Ascending aorta (tissue), 2 donors: ENCODE data around the gene LRFN3. TPM values are rescaled to one million over a fixed set of nuclear protein-coding genes. Genes with fewer than 3 reads are reported as not detected.
"Not testable (repeated sequence)": the region's sequence is repeated elsewhere in the genome, so short reads cannot be mapped to it uniquely, and the experiment has no call there.

Source experiments
- DNase-seq, 2 donors: peaks; one replicate each; pipeline ENCODE4 v3.0.0-alpha.2; 2019; ENCODE audit warnings: low spot score in 2 of 2
- H3K27ac ChIP-seq, 2 donors: fragments of 200-600 bp; sonication (generic); one replicate each; pipeline ENCODE4 v1.5.1; 2016 to 2017; ENCODE audit warnings: mild to moderate bottlenecking in 1 of 2
- H3K27me3 ChIP-seq: fragments of 200-600 bp; sonication (generic); one replicate; pipeline ENCODE4 v1.5.1; 2017
- H3K36me3 ChIP-seq, 2 donors: fragments of 200-600 bp; sonication (generic); one replicate each; pipeline ENCODE4 v1.5.1; 2016
- H3K4me1 ChIP-seq, 2 donors: fragments of 200-600 bp; sonication (generic); one replicate each; pipeline ENCODE4 v1.5.1; 2016 to 2017; ENCODE audit warnings: mild to moderate bottlenecking in 1 of 2
- H3K4me3 ChIP-seq, 2 donors: fragments of 200-600 bp; sonication (generic); one replicate each; pipeline ENCODE4 v1.5.1; 2016 to 2017; ENCODE audit warnings: mild to moderate bottlenecking in 1 of 2
- H3K9me3 ChIP-seq, 2 donors: fragments of 200-600 bp; sonication (generic); one replicate each; pipeline ENCODE4 v1.5.1; 2016
- CTCF ChIP-seq, 3 experiments: fragments of 200-600 bp in 2 of 3; fragments of 450-650 bp in 1 of 3; sonication (generic) in 2 of 3; IDR thresholded peaks; one replicate each; pipeline ENCODE4 v1.5.1; 2016 to 2019; ENCODE audit warnings: antibody characterized with exemption in 3 of 3, mild to moderate bottlenecking in 1 of 3, moderate library complexity in 1 of 3
- intact Hi-C: fragments of 100-400 bp; cut with DNase I; formaldehyde crosslinking; loops from one replicate; pipeline ENCODE4 v1.15.1; 2023
- total RNA-seq: library from RNA; depleted of rRNA; stranded (reverse); fragments of >200 nt; gene quantifications from one replicate; pipeline ENCODE4 v1.1.0, GENCODE V29; 2016

LRFN3 gene
- total RNA-seq, 1 donor from 2014 or later, result 26.6 TPM

- peaks cover 5 to 18% of the 10 kb centered on the region in 2 donors for H3K36me3 ChIP-seq
- no peaks in the 10 kb centered on the region for H3K27me3 ChIP-seq
- no peak overlapping the region for H3K27ac ChIP-seq
- no peaks in the 10 kb centered on the region for H3K4me1 ChIP-seq
- intact Hi-C loops, result no loop called here
- TF ChIP-seq CTCF (IDR thresholded peaks at IDR 0.05), result no peak
- H3K4me3 ChIP-seq, result no peak overlapping the region
- H3K9me3 ChIP-seq, result no peaks in the 10 kb centered on the region
- no peak for DNase-seq
Observed at GRCh38 chr19:35946203-35946602, 10.0 kb downstream of the LRFN3 start.

GRCh38 chr19:35949131-35949530, 13.0 kb downstream of the LRFN3 start:
- Histone ChIP-seq H3K4me1 (no peaks in the 10 kb centered on the region), H3K4me3 (no peak overlapping the region), H3K27me3 (no peaks in the 10 kb centered on the region), H3K27ac (no peak overlapping the region), H3K9me3 (no peaks in the 10 kb centered on the region), H3K36me3 (peaks cover 5 to 10% of the 10 kb centered on the region in 2 donors)
- intact Hi-C loops, result no loop called here
- DNase-seq, result no peak
- no peak for TF ChIP-seq CTCF (IDR thresholded peaks at IDR 0.05)

- H3K27me3 ChIP-seq, result no peaks in the 10 kb centered on the region
- H3K27ac ChIP-seq, result no peak overlapping the region
- TF ChIP-seq CTCF (IDR thresholded peaks at IDR 0.05), result no peak
- intact Hi-C loops, result no loop called here
- H3K9me3 ChIP-seq, result no peaks in the 10 kb centered on the region
- no peaks in the 10 kb centered on the region for H3K36me3 ChIP-seq
- H3K4me1 ChIP-seq, result peaks cover 0 to 5% of the 10 kb centered on the region in 2 donors
- no peak for DNase-seq
- H3K4me3 ChIP-seq, result no peak overlapping the region
Observed at GRCh38 chr19:35955881-35956634, 19.9 kb downstream of the LRFN3 start.

- intact Hi-C loops, H3K4me3 ChIP-seq, H3K27ac ChIP-seq, DNase-seq, H3K4me1 ChIP-seq, H3K9me3 ChIP-seq, H3K36me3 ChIP-seq, H3K27me3 ChIP-seq: not testable (repeated sequence)
Observed at GRCh38 chr19:35957411-35957810, 21.2 kb downstream of the LRFN3 start.

GRCh38 chr19:35958660-35959039, 22.5 kb downstream of the LRFN3 start:
- H3K4me1 ChIP-seq, result peaks cover 0 to 5% of the 10 kb centered on the region in 2 donors
- H3K9me3 ChIP-seq, result no peaks in the 10 kb centered on the region
- H3K27me3 ChIP-seq, result no peaks in the 10 kb centered on the region
- peak overlapping the region in 1 of 2 donors; percentile 41 for H3K4me3 ChIP-seq
- DNase-seq, result no peak
- intact Hi-C loops, result no loop called here
- no peak overlapping the region for H3K27ac ChIP-seq
- no peaks in the 10 kb centered on the region for H3K36me3 ChIP-seq
- TF ChIP-seq CTCF (IDR thresholded peaks at IDR 0.05), result no peak

GRCh38 chr19:35959040-35959967, 23.1 kb downstream of the LRFN3 start:
- Histone ChIP-seq H3K27ac (no peak overlapping the region), H3K9me3 (no peaks in the 10 kb centered on the region), H3K36me3 (no peaks in the 10 kb centered on the region), H3K4me3 (peak overlapping the region in 1 of 2 donors; percentile 41), H3K4me1 (peaks cover 0 to 5% of the 10 kb centered on the region in 2 donors), H3K27me3 (no peaks in the 10 kb centered on the region)
- peak in 2 of 3 experiments; percentile 10 to 33 for TF ChIP-seq CTCF (IDR thresholded peaks at IDR 0.05)
- no peak for DNase-seq
- intact Hi-C loops, result no loop called here
